NCI-H2107 treated with DMSO at 0.1 percent for 48 hours (cell line): Measurements from ENCODE around the gene CEL.
"Not testable (repeated sequence)": the region's sequence is repeated elsewhere in the genome, so short reads cannot be mapped to it uniquely, and the experiment has no call there.

Source experiments
- DNase-seq: peaks from one replicate; lab custom pipeline; 2025; ENCODE audit not compliant: unreplicated experiment; lab: John Stamatoyannopoulos, UW

The CEL gene

GRCh38 chr9:133081957-133082644 is 20.3 kb downstream of the CEL start:
- peak; percentile 38 for DNase-seq

- DNase-seq, result not testable (repeated sequence)
Measured at GRCh38 chr9:133083688-133084087, 21.9 kb downstream of the CEL start.

DNA sequence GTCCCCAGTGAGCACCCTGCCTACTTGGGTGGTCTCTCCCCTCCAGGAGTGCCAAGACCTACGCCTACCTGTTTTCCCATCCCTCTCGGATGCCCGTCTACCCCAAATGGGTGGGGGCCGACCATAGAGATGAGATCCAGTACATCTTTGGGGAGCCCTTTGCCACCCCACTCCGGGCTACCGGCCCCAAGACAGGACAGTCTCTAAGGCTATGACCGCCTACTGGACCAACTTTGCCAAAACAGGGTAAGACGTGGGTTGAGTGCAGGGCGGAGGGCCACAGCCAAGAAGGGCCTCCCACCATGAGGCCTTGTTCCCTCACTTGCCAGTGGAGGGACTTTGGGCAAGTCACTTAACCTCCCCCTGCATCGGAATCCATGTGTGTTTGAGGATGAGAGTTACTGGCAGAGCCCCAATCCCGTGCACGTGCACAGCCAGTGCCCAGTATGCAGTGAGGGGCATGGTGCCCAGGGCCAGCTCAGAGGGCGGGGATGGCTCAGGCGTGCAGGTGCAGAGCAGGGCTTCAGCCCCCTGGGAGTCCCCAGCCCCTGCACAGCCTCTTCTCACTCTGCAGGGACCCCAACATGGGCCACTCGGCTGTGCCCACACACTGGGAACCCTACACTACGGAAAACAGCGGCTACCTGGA is 24.6 kb downstream of the CEL start:
- not testable (repeated sequence) for DNase-seq

GRCh38 chr9:133086894-133087293 is 25.1 kb downstream of the CEL start:
- DNase-seq, result no peak

- DNase-seq, result no peak
Measured at GRCh38 chr9:133087429-133088145, 25.8 kb downstream of the CEL start.

- DNase-seq, result no peak
Measured at GRCh38 chr9:133088146-133088750, 26.5 kb downstream of the CEL start.

GRCh38 chr9:133088756-133089155 is 27.0 kb downstream of the CEL start:
- DNase-seq, result no peak

- peak; percentile 90 for DNase-seq
Measured at GRCh38 chr9:133089271-133089671, 27.5 kb downstream of the CEL start.

- no peak for DNase-seq
Measured at GRCh38 chr9:133090187-133090586, 28.4 kb downstream of the CEL start.

DNA sequence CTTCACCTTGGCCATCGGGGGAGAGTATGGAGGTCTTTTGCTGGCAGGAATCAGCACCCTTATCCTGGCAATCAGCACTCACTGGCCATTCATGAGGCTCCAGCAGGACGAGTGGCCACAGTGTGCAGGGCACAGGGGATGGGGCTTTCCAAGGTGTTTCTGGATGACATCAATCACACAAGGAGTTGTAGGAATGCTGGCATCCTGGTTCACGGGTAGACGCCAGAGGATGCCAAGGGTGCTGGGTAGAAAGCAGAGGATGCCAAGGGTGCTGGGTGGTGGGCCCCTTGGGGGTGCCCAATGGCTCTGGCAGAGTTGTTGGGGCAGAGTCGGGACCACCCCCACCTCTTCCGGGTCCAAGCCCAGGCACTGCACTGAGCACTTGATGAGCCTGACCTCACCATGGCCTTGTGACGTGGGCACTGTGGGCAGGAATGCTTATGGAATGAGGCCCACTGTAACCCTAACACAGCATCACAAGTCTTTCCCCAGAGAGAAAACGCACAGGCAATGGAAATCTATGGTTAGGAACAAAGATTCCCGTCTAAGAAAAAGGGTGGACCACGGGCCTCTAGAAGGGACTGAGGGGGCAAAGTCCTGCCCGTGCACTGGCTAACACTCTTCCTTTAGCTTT is 29.1 kb downstream of the CEL start:
- DNase-seq, result no peak

DNA sequence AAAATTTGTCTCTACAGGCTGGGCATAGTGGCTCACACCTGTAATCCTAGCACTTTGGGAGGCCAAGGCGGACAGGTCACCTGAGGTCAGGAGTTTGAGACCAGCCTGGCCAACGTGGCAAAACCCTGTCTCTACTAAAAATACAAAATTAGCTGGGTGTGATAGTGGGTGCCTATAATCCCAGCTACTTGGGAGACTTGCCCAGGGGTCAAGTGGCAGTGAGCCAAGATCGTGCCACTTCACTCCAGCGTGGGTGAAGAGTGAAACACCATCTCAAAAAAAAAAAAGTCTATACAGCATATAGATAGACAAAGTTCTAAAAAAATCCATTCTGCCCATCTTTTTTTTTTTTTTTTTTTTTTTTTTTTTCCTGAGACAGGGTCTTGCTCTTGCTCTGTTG is 32.6 kb downstream of the CEL start:
- DNase-seq, result not testable (repeated sequence)

DNA sequence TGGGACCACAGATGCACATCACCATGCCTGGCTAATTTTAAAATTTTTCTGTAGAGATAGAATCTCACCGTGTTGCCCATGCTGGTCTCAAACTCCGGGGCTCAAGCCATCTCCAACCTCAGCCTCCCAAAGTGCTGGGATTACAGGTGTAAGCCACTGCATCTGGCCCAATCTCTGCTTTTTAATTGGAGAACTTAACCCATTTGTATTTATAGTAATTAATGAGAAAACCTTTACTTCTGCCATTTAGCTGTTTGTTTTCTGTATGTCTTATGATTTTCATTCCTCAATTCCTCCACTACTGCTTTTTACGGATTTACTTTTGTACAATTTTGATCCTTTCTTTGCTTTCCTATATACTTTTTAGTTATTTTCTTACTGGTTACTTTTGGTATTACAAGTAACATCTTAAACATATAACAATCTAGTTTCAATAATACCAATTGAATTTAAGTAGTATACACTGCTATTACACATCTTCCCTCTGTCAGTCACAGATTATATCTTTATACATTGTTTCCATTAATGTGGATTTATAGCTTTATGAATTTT is 33.1 kb downstream of the CEL start:
- no peak for DNase-seq

DNA sequence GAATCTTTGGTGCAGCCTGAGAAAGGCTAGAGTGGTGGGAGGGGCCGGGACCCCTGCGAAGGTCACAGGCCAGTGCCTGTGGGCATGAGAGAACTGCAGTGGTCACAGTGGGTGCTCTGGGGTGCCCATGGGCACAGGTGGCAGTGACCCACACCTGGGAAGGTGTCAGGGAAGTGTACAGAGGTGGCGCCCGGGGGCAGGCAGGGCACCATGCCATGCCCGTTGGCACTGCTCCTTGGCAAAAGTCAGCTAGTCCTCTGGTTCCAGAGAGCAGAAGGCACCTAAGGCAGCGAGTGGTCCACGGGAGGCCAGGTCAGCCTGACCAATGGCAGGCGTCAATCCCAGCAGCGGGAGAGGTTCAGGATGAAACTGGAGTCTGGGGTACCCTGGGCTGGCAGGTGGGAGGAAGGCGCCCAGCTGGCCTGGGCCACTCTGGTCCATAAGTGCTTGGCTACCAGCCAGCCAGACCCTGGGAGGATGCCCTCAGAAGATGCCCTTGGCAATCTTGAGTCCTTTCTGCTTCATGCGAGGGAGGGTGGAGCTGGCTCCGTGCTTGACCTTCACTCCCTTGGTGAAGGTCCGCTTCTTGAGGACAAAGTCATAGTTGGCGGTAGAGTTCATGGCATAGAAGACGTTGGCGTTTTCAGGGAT is 36.4 kb downstream of the CEL start:
- DNase-seq, result no peak

GRCh38 chr9:133098871-133099270 is 37.1 kb downstream of the CEL start:
- no peak for DNase-seq

DNA sequence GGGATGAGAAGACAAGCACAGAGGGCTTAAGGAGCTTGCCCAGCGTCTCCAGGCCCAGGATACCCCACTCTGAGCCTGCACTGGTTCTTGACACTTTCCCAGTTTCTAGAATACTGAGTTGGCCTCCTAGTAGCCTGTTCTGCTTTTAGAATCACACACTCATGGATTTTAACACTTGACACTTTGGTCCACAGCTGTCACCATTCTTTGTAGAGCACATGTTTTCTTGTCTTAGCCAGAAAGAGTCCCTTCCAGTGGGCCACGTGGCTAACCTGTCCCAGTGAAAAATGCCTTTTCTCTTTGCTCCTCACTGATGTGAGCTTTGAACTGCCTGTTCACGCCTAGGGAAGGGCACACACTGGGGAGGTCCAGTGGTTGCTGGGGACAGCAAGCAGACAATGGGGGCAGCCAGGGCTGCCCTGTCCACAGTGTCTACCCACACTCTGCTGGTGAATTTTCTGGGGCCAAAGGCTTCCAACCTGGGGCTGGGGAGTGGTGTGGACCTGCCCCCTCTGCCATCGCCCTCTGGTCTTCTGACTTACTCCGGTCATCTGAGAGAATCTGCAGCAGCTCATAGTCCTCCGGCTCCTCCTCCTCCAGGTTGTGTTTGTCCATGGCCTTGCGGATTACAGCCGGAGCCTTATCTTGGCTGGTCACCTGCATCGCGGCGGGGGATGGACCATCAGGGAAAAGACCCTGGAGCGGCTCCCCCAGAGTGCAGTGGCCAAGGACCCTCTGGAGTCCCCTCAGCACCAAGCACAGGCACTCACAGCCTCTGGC is 38.1 kb downstream of the CEL start:
- no peak for DNase-seq

GRCh38 chr9:133100506-133101355 is 39.0 kb downstream of the CEL start:
- no peak for DNase-seq

GRCh38 chr9:133101356-133102189 is 39.8 kb downstream of the CEL start:
- no peak for DNase-seq
